ENCODE data around the gene NKX3-2.
"Not testable (repeated sequence)": the region's sequence is repeated elsewhere in the genome, so short reads cannot be mapped to it uniquely, and the experiment has no call there.

NKX3-2 gene

GRCh38 chr4:13543839-13544605, at the start of gene NKX3-2:
TSS of gene NKX3-2 (minus strand) at chr4:13544508. CDS start at chr4:13544414, 94 bp downstream.
- DNase-seq = no peak

- no peak for DNase-seq
These were observed 47.9 kb upstream of the NKX3-2 start for GRCh38 chr4:13592220-13592619.

DNA sequence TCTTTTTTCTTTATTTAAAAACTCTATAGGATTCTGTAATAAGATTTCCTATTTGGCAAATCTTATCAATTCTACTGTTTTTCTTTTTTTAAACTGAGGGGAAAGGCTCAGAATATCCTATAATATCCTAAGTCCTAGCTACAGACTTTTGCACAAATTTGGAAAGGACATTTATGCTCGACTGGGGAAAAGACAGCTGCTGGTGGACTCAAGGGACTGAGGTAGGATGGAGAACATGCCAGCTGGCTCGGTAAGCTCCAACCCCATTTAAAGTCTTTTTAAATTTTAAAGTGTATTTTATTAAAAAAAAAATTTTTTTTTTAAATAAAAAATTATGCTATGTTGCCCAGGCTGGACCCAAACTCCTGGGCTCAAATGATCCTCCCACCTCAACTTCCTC, 46.5 kb upstream of the NKX3-2 start:
- no peak for DNase-seq

DNA sequence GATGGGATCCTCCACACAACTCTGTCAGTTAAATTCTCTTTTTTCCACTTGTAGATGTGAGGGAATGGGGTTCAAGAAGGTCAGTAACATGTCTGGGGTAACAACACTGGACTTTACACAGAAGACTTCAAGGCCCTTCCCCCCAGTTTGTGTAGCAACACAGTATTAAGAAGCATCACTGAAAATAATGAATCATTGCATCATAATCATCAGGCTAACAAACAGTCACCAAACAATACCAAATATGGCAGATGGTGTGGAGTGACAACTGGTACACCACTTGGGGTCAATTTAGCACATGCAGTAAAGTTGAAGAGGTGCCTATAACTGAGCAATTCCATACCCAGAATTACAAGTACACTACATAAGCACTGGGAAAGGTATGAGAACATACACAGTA, 44.6 kb upstream of the NKX3-2 start:
- DNase-seq = no peak

GRCh38 chr4:13584481-13584880, 40.2 kb upstream of the NKX3-2 start:
- no peak for DNase-seq

GRCh38 chr4:13580036-13580435, 35.7 kb upstream of the NKX3-2 start:
- DNase-seq = no peak

GRCh38 chr4:13577660-13578059, 33.4 kb upstream of the NKX3-2 start:
- DNase-seq = no peak

GRCh38 chr4:13570916-13571315, 26.6 kb upstream of the NKX3-2 start:
- no peak for DNase-seq

- no peak for DNase-seq
These were observed 22.8 kb upstream of the NKX3-2 start for GRCh38 chr4:13567125-13567524.

DNA sequence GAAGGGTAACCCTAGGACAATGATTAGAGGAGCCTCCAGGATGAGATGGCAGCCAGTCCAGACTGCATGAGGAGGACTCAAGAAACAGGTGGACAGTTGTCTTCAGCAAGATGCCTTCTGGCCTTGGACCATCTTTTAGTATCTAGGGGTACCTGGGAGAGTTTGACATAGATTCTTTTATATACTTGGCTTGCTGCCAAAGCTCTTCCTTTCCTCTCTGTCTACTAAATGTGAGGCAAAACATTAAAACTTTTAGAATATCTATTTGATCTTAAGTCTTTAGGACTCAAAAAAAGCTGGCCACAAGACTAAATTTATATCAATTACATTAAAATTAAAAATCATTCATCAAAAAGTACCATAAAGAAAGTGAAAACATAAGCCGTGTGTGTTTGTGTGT, 18.6 kb upstream of the NKX3-2 start:
- DNase-seq = no peak

- DNase-seq = no peak
These were observed 17.4 kb upstream of the NKX3-2 start for GRCh38 chr4:13561673-13562072.

DNA sequence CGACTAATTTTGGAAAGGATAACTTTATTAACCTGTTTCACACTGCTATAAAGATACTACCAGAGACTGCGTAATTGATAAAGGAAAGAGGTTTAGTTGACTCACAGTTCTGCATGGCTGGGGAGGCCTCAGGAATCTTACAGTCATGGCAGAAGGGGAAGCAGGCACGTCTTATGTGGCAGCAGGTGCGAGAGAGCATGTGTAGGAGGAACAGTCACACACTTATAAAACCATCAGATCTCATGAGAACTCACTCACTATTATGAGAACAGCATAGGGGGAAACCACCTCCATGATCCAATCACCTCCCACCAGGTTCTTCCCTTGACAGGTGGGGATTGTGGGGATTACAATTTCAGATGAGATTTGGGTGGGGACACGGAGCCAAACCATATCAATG, 15.8 kb upstream of the NKX3-2 start:
- DNase-seq = not testable (repeated sequence)

- no peak for DNase-seq
These were observed 15.1 kb upstream of the NKX3-2 start for GRCh38 chr4:13559413-13559812.

DNA sequence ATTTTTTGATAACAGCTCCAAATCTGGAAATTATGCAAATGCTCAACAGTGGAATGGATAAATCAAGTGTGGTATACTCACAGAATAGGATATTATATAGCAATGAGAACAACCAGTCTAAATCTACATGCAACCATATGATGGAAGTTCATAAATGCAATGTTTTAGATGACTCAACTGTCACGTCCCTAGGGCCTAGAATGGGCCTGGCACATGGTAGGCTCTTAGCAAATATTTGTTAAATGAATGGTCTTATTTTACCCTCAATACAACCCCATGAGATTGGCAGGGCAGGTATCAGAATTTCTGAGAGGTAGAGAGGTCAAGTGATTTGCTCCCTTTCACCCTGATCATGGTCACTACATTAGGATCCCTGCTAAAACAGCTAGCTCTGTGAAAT, 14.6 kb upstream of the NKX3-2 start:
- DNase-seq = no peak

DNA sequence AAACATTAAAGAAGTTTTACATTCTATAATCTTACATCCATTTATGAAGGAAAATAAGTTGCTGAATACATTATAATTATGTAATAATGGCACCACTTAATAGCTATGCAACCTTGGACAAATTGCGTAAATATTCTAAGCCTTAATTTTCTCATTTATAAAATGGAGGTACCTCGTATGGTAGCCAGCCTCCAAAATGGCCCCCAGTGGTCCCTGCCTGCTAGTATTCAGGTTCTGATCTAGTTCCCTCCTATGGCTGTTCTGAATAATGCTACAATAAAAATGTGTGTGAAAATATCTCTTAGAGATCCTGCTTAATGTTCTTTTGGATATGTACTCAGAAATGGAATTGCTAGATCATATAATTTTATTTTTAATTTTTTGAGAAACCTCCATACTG, 11.0 kb upstream of the NKX3-2 start:
- DNase-seq = no peak

- DNase-seq = no peak
These were observed 8.8 kb upstream of the NKX3-2 start for GRCh38 chr4:13553081-13553480.

- peak; percentile 94 for DNase-seq
These were observed 4.8 kb upstream of the NKX3-2 start for GRCh38 chr4:13548984-13549546.

DNA sequence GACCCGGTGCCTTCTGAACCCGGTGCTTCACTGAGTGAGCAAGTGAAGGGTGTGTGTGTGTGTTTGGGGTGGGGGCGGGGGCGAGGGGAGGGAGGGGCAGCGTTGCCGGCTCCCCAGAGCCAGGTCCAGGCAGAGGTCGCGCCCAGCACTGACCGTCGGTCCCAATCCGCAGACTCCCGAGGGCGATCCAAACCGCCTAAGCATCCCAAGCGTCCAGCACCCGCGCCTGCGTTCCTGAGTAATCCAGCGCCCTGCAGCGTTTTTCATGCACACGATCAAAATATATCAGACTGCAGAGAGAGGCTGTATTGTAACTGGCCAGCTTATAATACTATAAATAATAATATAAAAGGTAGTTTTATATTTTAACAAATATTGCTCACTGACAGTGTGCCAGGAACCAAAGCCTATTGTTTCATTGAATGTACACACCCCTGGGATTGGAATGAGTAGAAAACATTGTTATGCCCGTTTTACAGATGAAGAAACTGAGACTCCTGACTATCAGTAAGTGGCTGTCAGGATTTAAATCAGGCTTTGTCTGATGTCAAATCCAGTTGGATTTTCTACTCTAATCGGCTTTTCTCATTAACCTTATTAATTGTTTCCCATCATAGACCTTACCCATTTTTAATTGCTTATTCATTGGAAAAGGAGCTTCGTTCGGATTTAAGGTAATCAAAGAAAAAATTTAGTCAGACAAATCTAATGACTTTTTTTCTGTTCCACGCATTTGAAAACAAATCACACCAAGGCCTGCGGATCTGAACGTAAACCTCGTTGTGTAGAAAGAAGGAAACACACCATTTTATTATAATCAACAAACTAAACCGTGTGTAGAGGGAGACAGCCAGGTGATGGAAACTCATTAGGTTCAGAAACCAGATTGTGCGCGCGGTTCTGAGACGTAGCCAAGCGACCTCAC, 4.0 kb upstream of the NKX3-2 start:
- DNase-seq = no peak

- DNase-seq = peak; percentile 72
These were observed 3.3 kb upstream of the NKX3-2 start for GRCh38 chr4:13547485-13548041.

DNA sequence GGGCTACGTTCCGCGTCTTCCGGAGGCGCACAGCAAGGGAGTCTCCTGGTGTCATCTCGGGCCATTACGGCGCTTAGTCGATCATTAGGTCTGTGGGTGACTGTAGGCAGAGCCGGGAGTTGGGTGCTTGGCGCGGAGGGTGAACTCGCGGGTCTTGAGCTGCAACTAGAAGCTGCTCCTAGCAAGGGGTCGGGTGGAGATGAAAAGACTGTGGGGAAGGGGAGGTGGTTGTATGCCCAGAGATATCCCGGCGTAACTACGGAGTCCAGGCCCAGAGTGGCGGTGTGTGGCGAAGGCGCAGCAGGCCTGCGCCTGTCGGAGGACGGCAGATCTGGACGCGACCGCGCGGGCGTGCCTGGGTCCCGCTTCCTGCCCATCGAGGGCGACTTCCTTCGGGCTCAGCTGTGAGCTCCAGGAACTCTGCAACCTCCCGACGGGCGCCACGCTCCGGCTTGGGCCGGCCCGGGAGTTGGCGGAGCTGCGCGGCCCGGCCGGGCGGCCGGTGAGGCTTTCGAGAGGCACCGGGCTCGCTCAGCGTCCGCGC, 2.7 kb upstream of the NKX3-2 start:
- DNase-seq = no peak

- no peak for DNase-seq
These were observed 2.0 kb upstream of the NKX3-2 start for GRCh38 chr4:13546142-13546940.

DNA sequence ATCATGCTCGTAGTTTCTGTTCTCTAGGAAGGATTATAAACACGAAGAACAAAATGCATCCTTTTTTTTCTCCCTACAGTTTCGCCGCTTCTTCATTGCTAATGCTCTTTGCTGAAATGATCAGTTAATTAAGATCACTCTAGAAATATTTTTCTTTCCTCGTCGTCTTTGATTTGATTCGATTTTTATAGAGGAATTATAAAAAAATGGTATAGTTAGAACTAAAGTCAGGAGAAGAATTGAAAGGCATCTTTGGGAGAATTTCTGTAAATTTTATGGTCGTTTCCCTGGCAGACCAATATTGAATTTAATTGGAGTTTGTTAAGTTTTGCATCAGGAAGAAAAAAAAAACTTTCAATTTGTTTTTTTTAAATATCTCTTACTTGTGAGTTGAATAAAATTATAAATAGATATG, 1.1 kb upstream of the NKX3-2 start:
- no peak for DNase-seq

Data from activated effector memory CD4-positive, alpha-beta T cell treated with anti-CD3 and anti-CD28 coated beads, Interleukin-2, amount 50 U/mL, for 16 hours (primary cell).